ENCODE data around the gene FAM228A. TPM values are rescaled to one million over a fixed set of nuclear protein-coding genes. Genes with fewer than 3 reads are reported as not detected.

FAM228A gene
- total RNA-seq, 2 donors from 2014 or later: not detected

DNA sequence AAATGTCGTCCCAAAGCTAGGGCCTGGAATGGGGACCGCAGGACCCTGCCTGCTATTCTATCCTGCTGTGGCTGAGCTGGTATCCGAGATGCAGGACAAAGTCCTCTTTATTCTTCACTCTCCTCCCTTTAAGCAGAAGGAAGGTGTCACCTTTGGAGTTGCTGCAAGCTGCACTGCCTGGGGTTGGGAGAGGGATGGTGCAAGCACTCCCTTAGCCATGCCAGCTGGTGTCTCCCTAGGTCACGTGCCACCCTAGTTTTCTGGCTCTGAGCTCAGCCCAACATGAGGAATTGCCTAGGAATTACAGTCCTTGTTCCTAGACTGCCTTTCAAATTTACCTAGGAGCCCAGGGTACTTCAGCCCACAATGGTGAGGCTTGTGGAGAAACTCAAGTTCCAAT is 21.4 kb upstream of the FAM228A start:
- DNase-seq: no peak
- Histone ChIP-seq H3K4me3 (no peak overlapping the region), H3K27ac (no peak overlapping the region), H3K27me3 (no peaks in the 10 kb centered on the region), H3K9me3 (no peaks in the 10 kb centered on the region), H3K9ac (ENCODE audit: low read depth in 2 of 2, low read length in 2 of 2) (no peak overlapping the region), H3K36me3 (no peaks in the 10 kb centered on the region), H3K4me1 (no peaks in the 10 kb centered on the region)
- intact Hi-C loops (cut with DNase I): no loop called here
- TF ChIP-seq CTCF (IDR thresholded peaks at IDR 0.05): no peak

- no peak for TF ChIP-seq CTCF (IDR thresholded peaks at IDR 0.05)
These were observed 16.7 kb upstream of the FAM228A start for GRCh38 chr2:24158131-24158530.

GRCh38 chr2:24159708-24160107 is 15.1 kb upstream of the FAM228A start:
- no peak overlapping the region for H3K4me3 ChIP-seq
- no peak overlapping the region for H3K9ac ChIP-seq (ENCODE audit: low read depth in 2 of 2, low read length in 2 of 2)
- H3K27ac ChIP-seq: no peak overlapping the region
- H3K9me3 ChIP-seq: no peaks in the 10 kb centered on the region
- TF ChIP-seq CTCF (IDR thresholded peaks at IDR 0.05): no peak
- no peaks in the 10 kb centered on the region for H3K4me1 ChIP-seq
- H3K27me3 ChIP-seq: no peaks in the 10 kb centered on the region
- H3K36me3 ChIP-seq: no peaks in the 10 kb centered on the region
- intact Hi-C loops (cut with DNase I): loop anchor here (5.0 to 10.0 kb wide), 2 partner anchors 137 to 335 kb away; no protein-coding TSS in a partner anchor
- DNase-seq: no peak

More at GRCh38 chr2:24158131-24158530, 16.7 kb upstream of the FAM228A start:
- Histone ChIP-seq H3K27ac (no peak overlapping the region), H3K9ac (ENCODE audit: low read depth in 2 of 2, low read length in 2 of 2) (no peak overlapping the region), H3K27me3 (no peaks in the 10 kb centered on the region), H3K9me3 (no peaks in the 10 kb centered on the region), H3K36me3 (no peaks in the 10 kb centered on the region), H3K4me1 (no peaks in the 10 kb centered on the region), H3K4me3 (no peak overlapping the region)
- DNase-seq: no peak
- intact Hi-C loops (cut with DNase I): no loop called here

DNA sequence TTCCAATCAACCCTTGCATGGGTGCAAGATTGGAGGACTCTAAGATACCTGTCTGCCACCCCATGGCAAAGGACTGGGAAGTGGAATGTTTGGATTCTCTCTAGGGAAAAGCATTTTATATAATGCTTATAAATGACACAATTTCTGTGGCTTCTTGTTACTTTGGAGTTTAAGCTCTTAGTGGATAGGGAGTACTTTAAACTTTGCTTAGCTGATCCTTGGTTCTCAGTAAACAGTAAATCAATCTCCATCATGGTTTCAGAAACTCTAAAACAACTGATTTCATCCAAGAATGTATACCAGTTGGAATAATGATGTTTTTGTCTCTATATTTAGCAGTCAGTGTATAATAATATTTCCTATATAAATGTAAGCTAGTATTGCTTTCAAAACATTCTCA is 14.1 kb upstream of the FAM228A start:
- H3K9ac ChIP-seq (ENCODE audit: low read depth in 2 of 2, low read length in 2 of 2): no peak overlapping the region
- no peaks in the 10 kb centered on the region for H3K36me3 ChIP-seq
- H3K9me3 ChIP-seq: no peaks in the 10 kb centered on the region
- TF ChIP-seq CTCF (IDR thresholded peaks at IDR 0.05): no peak
- H3K27me3 ChIP-seq: no peaks in the 10 kb centered on the region
- no peak overlapping the region for H3K27ac ChIP-seq
- H3K4me1 ChIP-seq: no peaks in the 10 kb centered on the region
- H3K4me3 ChIP-seq: no peak overlapping the region
- intact Hi-C loops (cut with DNase I): loop anchor here (5.0 to 10.0 kb wide), 2 partner anchors 138 to 336 kb away; no protein-coding TSS in a partner anchor
- DNase-seq: no peak

DNA sequence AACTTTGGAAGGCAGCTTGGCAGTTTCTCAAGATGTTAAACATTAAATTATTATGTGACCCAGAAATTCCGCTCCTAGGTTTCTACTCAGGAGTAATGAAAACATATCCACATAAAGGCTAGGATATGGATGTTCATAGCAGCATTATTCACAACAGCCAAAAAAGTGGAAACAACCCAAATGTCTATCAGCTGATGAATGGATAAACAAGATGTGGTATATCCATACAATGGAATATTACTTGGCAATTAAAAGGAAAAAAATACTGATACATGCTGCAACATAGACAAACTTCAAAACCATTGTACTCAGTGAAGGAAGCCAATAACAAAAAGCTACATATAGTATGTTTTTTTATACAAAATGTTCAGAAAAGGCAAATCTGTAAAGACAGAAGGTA is 12.4 kb upstream of the FAM228A start:
- H3K9me3 ChIP-seq: no peaks in the 10 kb centered on the region
- intact Hi-C loops (cut with DNase I): loop anchor here (5.0 to 10.0 kb wide), 2 partner anchors 140 to 338 kb away; no protein-coding TSS in a partner anchor
- no peak for TF ChIP-seq CTCF (IDR thresholded peaks at IDR 0.05)

More for the DNA sequence above, 12.4 kb upstream of the FAM228A start:
- Histone ChIP-seq H3K4me1 (no peaks in the 10 kb centered on the region), H3K27me3 (no peaks in the 10 kb centered on the region), H3K9ac (ENCODE audit: low read depth in 2 of 2, low read length in 2 of 2) (no peak overlapping the region), H3K4me3 (no peak overlapping the region), H3K27ac (no peak overlapping the region), H3K36me3 (no peaks in the 10 kb centered on the region)
- DNase-seq: no peak
